Left ventricle myocardium inferior (tissue), 1 donor: ENCODE measurements around the gene RFC3. TPM values are rescaled to one million over a fixed set of nuclear protein-coding genes. Genes with fewer than 3 reads are reported as not detected.

Experiments
- DNase-seq: peaks from one replicate; pipeline ENCODE4 v3.0.0-alpha.2; 2020
- H3K27ac ChIP-seq: fragments of 200-600 bp; replicated peaks from 2 replicates; pipeline ENCODE4 v1.8.0; 2021
- H3K27me3 ChIP-seq: fragments of 200-600 bp; 2 replicates; pipeline ENCODE4 v1.8.0; 2021; ENCODE audit warnings: low read depth
- H3K36me3 ChIP-seq: fragments of 200-600 bp; 2 replicates; pipeline ENCODE4 v1.8.0; 2021
- H3K4me1 ChIP-seq: fragments of 200-600 bp; 2 replicates; pipeline ENCODE4 v1.8.0; 2021
- H3K4me3 ChIP-seq: fragments of 200-600 bp; 2 replicates; pipeline ENCODE4 v1.8.0; 2021; ENCODE audit warnings: mild to moderate bottlenecking, moderate library complexity
- H3K9me3 ChIP-seq: fragments of 200-600 bp; replicated peaks from 2 replicates; pipeline ENCODE4 v1.8.0; 2021
- CTCF ChIP-seq: fragments of 200-600 bp; IDR thresholded peaks from 2 replicates; pipeline ENCODE4 v1.8.0; 2021; ENCODE audit warnings: antibody characterized with exemption, mild to moderate bottlenecking, borderline replicate concordance
- intact Hi-C: fragments of 100-400 bp; cut with micrococcal nuclease; formaldehyde crosslinking; loops from one replicate; pipeline ENCODE4 v1.11.0; 2022
- total RNA-seq: library from RNA; stranded (reverse); fragmentation: NEBNext Ultra II Directional; extraction: Animal tissue kit (Norgen Biotek cat#: 25700); gene quantifications from one replicate; pipeline ENCODE4 v1.2.1, GENCODE V29; 2021
- donor health status: DM: no; HTN: yes; CAD: no; lungs with severe emphysema.

Gene RFC3
- total RNA-seq, 1 donor from 2014 or later: 4.2 TPM

GRCh38 chr13:33872005-33872351 is 54.0 kb downstream of the RFC3 start:
- H3K9me3 ChIP-seq: no peaks in the 10 kb centered on the region
- H3K4me1 ChIP-seq: peaks cover 10% of the 10 kb centered on the region
- no peak overlapping the region for H3K27ac ChIP-seq
- no peak overlapping the region for H3K4me3 ChIP-seq
- H3K27me3 ChIP-seq: no peaks in the 10 kb centered on the region
- DNase-seq: no peak
- intact Hi-C loops: no loop called here
- TF ChIP-seq CTCF: no peak
- H3K36me3 ChIP-seq: no peaks in the 10 kb centered on the region

GRCh38 chr13:33873251-33873908 is 55.4 kb downstream of the RFC3 start:
- H3K27me3 ChIP-seq: no peaks in the 10 kb centered on the region
- no peaks in the 10 kb centered on the region for H3K36me3 ChIP-seq
- intact Hi-C loops: no loop called here
- TF ChIP-seq CTCF: no peak
- H3K9me3 ChIP-seq: no peaks in the 10 kb centered on the region
- no peak overlapping the region for H3K4me3 ChIP-seq
- no peak for DNase-seq
- H3K27ac ChIP-seq: no peak overlapping the region
- peaks cover 10% of the 10 kb centered on the region for H3K4me1 ChIP-seq

GRCh38 chr13:33874871-33875270 is 56.9 kb downstream of the RFC3 start:
- intact Hi-C loops: no loop called here
- H3K4me3 ChIP-seq: no peak overlapping the region
- no peaks in the 10 kb centered on the region for H3K36me3 ChIP-seq
- no peak for DNase-seq
- no peak overlapping the region for H3K27ac ChIP-seq
- H3K9me3 ChIP-seq: no peaks in the 10 kb centered on the region
- H3K27me3 ChIP-seq: no peaks in the 10 kb centered on the region
- H3K4me1 ChIP-seq: peaks cover 16% of the 10 kb centered on the region
- no peak for TF ChIP-seq CTCF

GRCh38 chr13:33875618-33876401 is 57.9 kb downstream of the RFC3 start:
- TF ChIP-seq CTCF: no peak
- no peaks in the 10 kb centered on the region for H3K36me3 ChIP-seq
- H3K4me3 ChIP-seq: no peak overlapping the region
- DNase-seq: no peak
- H3K9me3 ChIP-seq: no peaks in the 10 kb centered on the region
- H3K4me1 ChIP-seq: peaks cover 16% of the 10 kb centered on the region
- H3K27ac ChIP-seq: no peak overlapping the region
- no peaks in the 10 kb centered on the region for H3K27me3 ChIP-seq
- intact Hi-C loops: no loop called here

GRCh38 chr13:33876716-33877394 is 58.9 kb downstream of the RFC3 start:
- no peak for TF ChIP-seq CTCF
- intact Hi-C loops: no loop called here
- no peak overlapping the region for H3K27ac ChIP-seq
- H3K36me3 ChIP-seq: no peaks in the 10 kb centered on the region
- peaks cover 16% of the 10 kb centered on the region for H3K4me1 ChIP-seq
- H3K27me3 ChIP-seq: no peaks in the 10 kb centered on the region
- no peaks in the 10 kb centered on the region for H3K9me3 ChIP-seq
- H3K4me3 ChIP-seq: no peak overlapping the region
- no peak for DNase-seq
